Measurements from ENCODE around the gene KRT3. TPM values are rescaled to one million over a fixed set of nuclear protein-coding genes. Genes with fewer than 3 reads are reported as not detected.

The KRT3 gene
- total RNA-seq, 1 experiment from 2014 or later, result not detected

- Histone ChIP-seq H3K4me3 (replicated peaks in 1 of 2; ENCODE audit: low read depth in 1 of 2, low read length in 2 of 2) (no peak overlapping the region), H3K27me3 (ENCODE audit: insufficient read depth, low read length) (peaks cover 10% of the 10 kb centered on the region; the same call in 1 of the 2 replicates), H3K27ac (ENCODE audit: low read depth, low read length) (no peak overlapping the region), H2AFZ (ENCODE audit: low read depth, low read length, poor library complexity, severe bottlenecking) (no peak overlapping the region), H3K9me3 (ENCODE audit: control insufficient read depth in 1 of 2, insufficient read depth in 1 of 2, low read depth in 1 of 2, low read length in 2 of 2) (no peaks in the 10 kb centered on the region), H3K79me2 (ENCODE audit: insufficient read depth, low read length) (no peaks in the 10 kb centered on the region), H3K9ac (ENCODE audit: low read length) (no peak overlapping the region), H4K20me1 (ENCODE audit: insufficient read depth) (no peaks in the 10 kb centered on the region), H3K9me2 (ENCODE audit: insufficient read depth) (no peaks in the 10 kb centered on the region), H3K4me1 (ENCODE audit: control insufficient read depth in 1 of 2, insufficient read depth in 2 of 2, low read length in 2 of 2) (peaks cover 0 to 6% of the 10 kb centered on the region in 2 experiments; a peak in 2 of 4 replicates), H3K4me2 (ENCODE audit: low read length) (no peak overlapping the region), H3K36me3 (ENCODE audit: control insufficient read depth in 1 of 2, insufficient read depth in 2 of 2, low read length in 2 of 2) (no peaks in the 10 kb centered on the region)
- ChIA-PET CTCF (no interaction called here), POLR2A (no interaction called here), RAD21 (ENCODE audit: low non-redundant PET in 1 of 2, low total read pairs in 2 of 2, uncharacterized antibody in 2 of 2, unreplicated experiment in 2 of 2) (no interaction called here)
- ATAC-seq (no peak), DNase-seq (ENCODE audit: low read depth, low spot score) (no peak)
- intact Hi-C loops (cut with micrococcal nuclease), result no loop called here
- no peak for TF ChIP-seq EZH2phosphoT487 (IDR thresholded peaks at IDR 0.05; ENCODE audit: borderline replicate concordance)
- TF ChIP-seq YY1 (IDR thresholded peaks at IDR 0.05; ENCODE audit: extremely low read depth, insufficient replicate concordance, low read depth, low read length), result no peak
- TF ChIP-seq CBX3 (IDR thresholded peaks at IDR 0.05; ENCODE audit: low read depth), result no peak
- TF ChIP-seq SP1 (IDR thresholded peaks at IDR 0.05; ENCODE audit: low read depth), result no peak
- TF ChIP-seq RAD21 (IDR thresholded peaks at IDR 0.05; ENCODE audit: low read depth), result no peak
- TF ChIP-seq CTCF (IDR thresholded peaks at IDR 0.05 in 2 of 3, conservative IDR thresholded peaks at IDR 0.05 in 1 of 3; ENCODE audit: borderline replicate concordance in 1 of 3, insufficient read depth in 1 of 3, low read depth in 2 of 3, low read length in 2 of 3), result no peak
- TF ChIP-seq CEBPB (IDR thresholded peaks at IDR 0.05; ENCODE audit: low read depth), result no peak
- no peak for TF ChIP-seq POLR2A (IDR thresholded peaks at IDR 0.05; ENCODE audit: borderline replicate concordance, extremely low read depth, insufficient read depth, insufficient read length)
- no peak for TF ChIP-seq FOSL1 (IDR thresholded peaks at IDR 0.05; ENCODE audit: low read depth)
- no peak for TF ChIP-seq ATF3 (IDR thresholded peaks at IDR 0.05)
- no peak for TF ChIP-seq SIN3A (IDR thresholded peaks at IDR 0.05; ENCODE audit: low read depth)
- BruUV-seq (replicated peaks), result no TSS peak
Measured at GRCh38 chr12:52809166-52809565, 13.2 kb upstream of the KRT3 start.

Measured in HCT116 (cell line).